IPS DF 19.7 (cell line): ENCODE data around the gene NLGN1.
"Not testable (repeated sequence)": the region's sequence is repeated elsewhere in the genome, so short reads cannot be mapped to it uniquely, and the experiment has no call there.

Source experiments
- DNase-seq: peaks from one replicate; pipeline ENCODE4 v3.0.0-alpha.2; 2013; ENCODE audit warnings: low read depth, low spot score

NLGN1 gene

GRCh38 chr3:173397161-173398110, at the start of gene NLGN1:
TSS of gene NLGN1 (plus strand) at chr3:173397744.
- DNase-seq, result no peak

- DNase-seq, result no peak
These were observed 45.7 kb upstream of the NLGN1 start for GRCh38 chr3:173351886-173352285.

- not testable (repeated sequence) for DNase-seq
These were observed 44.4 kb upstream of the NLGN1 start for GRCh38 chr3:173353137-173353536.

GRCh38 chr3:173354124-173354523, 43.4 kb upstream of the NLGN1 start:
- DNase-seq, result no peak

GRCh38 chr3:173371848-173372487, 25.6 kb upstream of the NLGN1 start:
- no peak for DNase-seq

- DNase-seq, result no peak
These were observed 16.9 kb upstream of the NLGN1 start for GRCh38 chr3:173380681-173381080.

- not testable (repeated sequence) for DNase-seq
These were observed 15.6 kb upstream of the NLGN1 start for GRCh38 chr3:173381936-173382335.

GRCh38 chr3:173395073-173395411, 2.5 kb upstream of the NLGN1 start:
- no peak for DNase-seq

- DNase-seq, result no peak
These were observed 1.9 kb upstream of the NLGN1 start for GRCh38 chr3:173395412-173396181.

GRCh38 chr3:173396191-173397041, 1.1 kb upstream of the NLGN1 start:
- no peak for DNase-seq

- DNase-seq, result no peak
These were observed 551 bp downstream of the NLGN1 start for GRCh38 chr3:173398111-173398479.

- DNase-seq, result no peak
These were observed 1.5 kb downstream of the NLGN1 start for GRCh38 chr3:173399044-173399443.

GRCh38 chr3:173401369-173401768, 3.8 kb downstream of the NLGN1 start:
- no peak for DNase-seq

GRCh38 chr3:173402656-173403055, 5.1 kb downstream of the NLGN1 start:
- DNase-seq, result no peak

- no peak for DNase-seq
These were observed 5.8 kb downstream of the NLGN1 start for GRCh38 chr3:173403376-173403775.

GRCh38 chr3:173404156-173404555, 6.6 kb downstream of the NLGN1 start:
- no peak for DNase-seq

GRCh38 chr3:173410436-173410835, 12.9 kb downstream of the NLGN1 start:
- no peak for DNase-seq

- DNase-seq, result no peak
These were observed 13.3 kb downstream of the NLGN1 start for GRCh38 chr3:173410849-173411248.

- no peak for DNase-seq
These were observed 13.9 kb downstream of the NLGN1 start for GRCh38 chr3:173411375-173411973.

GRCh38 chr3:173416070-173416469, 18.5 kb downstream of the NLGN1 start:
- no peak for DNase-seq

GRCh38 chr3:173429076-173429475, 31.5 kb downstream of the NLGN1 start:
- DNase-seq, result no peak
